Measurements from ENCODE around the gene BTBD19.

BTBD19 gene

GRCh38 chr1:44777969-44778635 lies 30.2 kb upstream of the BTBD19 start:
- TF ChIP-seq NFIC (IDR thresholded peaks at IDR 0.05) (no peak), YY1 (IDR thresholded peaks at IDR 0.05; ENCODE audit: low read depth) (no peak), TAF1 (IDR thresholded peaks at IDR 0.05; ENCODE audit: low read depth) (no peak), EGR1 (IDR thresholded peaks at IDR 0.05) (no peak), TEAD4 (IDR thresholded peaks at IDR 0.05) (no peak), EP300 (IDR thresholded peaks at IDR 0.05; ENCODE audit: borderline replicate concordance) (no peak), REST (IDR thresholded peaks at IDR 0.05; ENCODE audit: low read depth) (no peak), TCF12 (IDR thresholded peaks at IDR 0.05; ENCODE audit: low read depth) (no peak), FOXM1 (IDR thresholded peaks at IDR 0.05; ENCODE audit: borderline replicate concordance, low read depth) (no peak), CREB1 (IDR thresholded peaks at IDR 0.05; ENCODE audit: low read depth) (no peak), MAX (IDR thresholded peaks at IDR 0.05) (no peak), ZBTB7A (IDR thresholded peaks at IDR 0.05; ENCODE audit: low read depth) (no peak), CEBPB (IDR thresholded peaks at IDR 0.05) (no peak), RAD21 (IDR thresholded peaks at IDR 0.05; ENCODE audit: low read depth) (no peak), USF1 (IDR thresholded peaks at IDR 0.05) (no peak)

GRCh38 chr1:44778705-44779576 lies 29.4 kb upstream of the BTBD19 start:
- TF ChIP-seq ZBTB7A (IDR thresholded peaks at IDR 0.05; ENCODE audit: low read depth), result no peak

- TF ChIP-seq CEBPB (IDR thresholded peaks at IDR 0.05) (no peak), RAD21 (IDR thresholded peaks at IDR 0.05; ENCODE audit: low read depth) (no peak), TAF1 (IDR thresholded peaks at IDR 0.05; ENCODE audit: low read depth) (no peak), EGR1 (IDR thresholded peaks at IDR 0.05) (no peak), MAX (IDR thresholded peaks at IDR 0.05) (no peak), REST (IDR thresholded peaks at IDR 0.05; ENCODE audit: low read depth) (no peak), TCF12 (IDR thresholded peaks at IDR 0.05; ENCODE audit: low read depth) (no peak), USF1 (IDR thresholded peaks at IDR 0.05) (no peak), TEAD4 (IDR thresholded peaks at IDR 0.05) (no peak), EP300 (IDR thresholded peaks at IDR 0.05; ENCODE audit: borderline replicate concordance) (no peak), CREB1 (IDR thresholded peaks at IDR 0.05; ENCODE audit: low read depth) (no peak), ZBTB7A (IDR thresholded peaks at IDR 0.05; ENCODE audit: low read depth) (no peak), FOXM1 (IDR thresholded peaks at IDR 0.05; ENCODE audit: borderline replicate concordance, low read depth) (no peak)
These were observed 27.7 kb upstream of the BTBD19 start for GRCh38 chr1:44780583-44781121.

GRCh38 chr1:44783697-44784093 lies 24.6 kb upstream of the BTBD19 start:
- TF ChIP-seq CREB1 (IDR thresholded peaks at IDR 0.05; ENCODE audit: low read depth), result no peak
- no peak for TF ChIP-seq TEAD4 (IDR thresholded peaks at IDR 0.05)
- TF ChIP-seq EP300 (IDR thresholded peaks at IDR 0.05; ENCODE audit: borderline replicate concordance), result no peak
- TF ChIP-seq ZBTB7A (IDR thresholded peaks at IDR 0.05; ENCODE audit: low read depth), result no peak
- no peak for TF ChIP-seq RAD21 (IDR thresholded peaks at IDR 0.05; ENCODE audit: low read depth)
- no peak for TF ChIP-seq TCF12 (IDR thresholded peaks at IDR 0.05; ENCODE audit: low read depth)
- no peak for TF ChIP-seq FOXM1 (IDR thresholded peaks at IDR 0.05; ENCODE audit: borderline replicate concordance, low read depth)
- TF ChIP-seq TAF1 (IDR thresholded peaks at IDR 0.05; ENCODE audit: low read depth), result no peak
- TF ChIP-seq REST (IDR thresholded peaks at IDR 0.05; ENCODE audit: low read depth), result no peak
- no peak for TF ChIP-seq NFIC (IDR thresholded peaks at IDR 0.05)
- TF ChIP-seq YY1 (IDR thresholded peaks at IDR 0.05; ENCODE audit: low read depth), result no peak
- TF ChIP-seq EGR1 (IDR thresholded peaks at IDR 0.05), result no peak
- TF ChIP-seq MAX (IDR thresholded peaks at IDR 0.05), result no peak
- no peak for TF ChIP-seq CEBPB (IDR thresholded peaks at IDR 0.05)
- no peak for TF ChIP-seq USF1 (IDR thresholded peaks at IDR 0.05)
